ENCODE measurements around the gene MYB.

GRCh38 chr6:135268740-135269139 is 87.6 kb downstream of the MYB start:
- no peak for TF ChIP-seq CTCF (IDR thresholded peaks at IDR 0.05)
- no peak for TF ChIP-seq ZFX (IDR thresholded peaks at IDR 0.05; ENCODE audit: borderline replicate concordance)
